Lung (tissue), 12 donors: ENCODE results near the gene JMJD6. TPM values are rescaled to one million over a fixed set of nuclear protein-coding genes. Genes with fewer than 3 reads are reported as not detected.
"Not testable (repeated sequence)": the region's sequence is repeated elsewhere in the genome, so short reads cannot be mapped to it uniquely, and the experiment has no call there.

Source experiments
- ATAC-seq: fragments of 200-7000 bp; cut with Tn5 transposase; one replicate; pipeline ENCODE4 v1.9.1; 2020; ENCODE audit warnings: moderate number of reproducible peaks; ENCODE audit not compliant: insufficient read depth, low FRiP score
- DNase-seq, 3 donors: peaks; one replicate each; pipeline ENCODE4 v3.0.0-alpha.2; 2013 to 2017
- H3K27ac ChIP-seq, 2 donors: one replicate each; pipeline ENCODE4 v1.5.1; 2013; ENCODE audit warnings: mild to moderate bottlenecking in 2 of 2, moderate library complexity in 2 of 2, control low read depth in 1 of 2, inconsistent platforms in 1 of 2, low read depth in 1 of 2, low read length in 1 of 2
- H3K27me3 ChIP-seq, 3 donors: one replicate each; pipeline ENCODE4 v1.5.1; 2013; ENCODE audit warnings: low read length in 2 of 3; ENCODE audit not compliant: control insufficient read depth in 3 of 3, insufficient read depth in 3 of 3
- H3K36me3 ChIP-seq, 4 donors: one replicate each; pipeline ENCODE4 v1.5.1; 2013; ENCODE audit warnings: low read length in 4 of 4, mild to moderate bottlenecking in 1 of 4, moderate library complexity in 1 of 4; ENCODE audit not compliant: control insufficient read depth in 4 of 4, insufficient read depth in 4 of 4
- H3K4me1 ChIP-seq, 5 donors: one replicate each; pipeline ENCODE4 v1.5.1; 2013; ENCODE audit warnings: low read length in 5 of 5, mild to moderate bottlenecking in 2 of 5, moderate library complexity in 1 of 5; ENCODE audit not compliant: control insufficient read depth in 5 of 5, insufficient read depth in 5 of 5
- H3K4me3 ChIP-seq: one replicate; pipeline ENCODE4 v1.5.1; 2013; ENCODE audit warnings: mild to moderate bottlenecking, control low read depth, moderate library complexity
- H3K9ac ChIP-seq, 2 donors: one replicate each; pipeline ENCODE4 v1.5.1; 2013; ENCODE audit warnings: low read length in 2 of 2, control low read depth in 1 of 2; ENCODE audit not compliant: insufficient read depth in 1 of 2
- H3K9me3 ChIP-seq, 4 donors: one replicate each; pipeline ENCODE4 v1.5.1; 2013; ENCODE audit warnings: low read length in 3 of 4, mild to moderate bottlenecking in 1 of 4, moderate library complexity in 1 of 4; ENCODE audit not compliant: control insufficient read depth in 4 of 4, insufficient read depth in 3 of 4
- CTCF ChIP-seq: IDR thresholded peaks from 2 replicates; pipeline ENCODE4 v1.5.1; 2012; ENCODE audit warnings: mild to moderate bottlenecking; ENCODE audit errors: control extremely low read depth, extremely low read depth
- WGBS, 2 donors: extraction: QIAGEN DNeasy Blood & Tissue Kit; methylation state at CpG; one replicate each; pipeline ENCODE4 v1.1.7; 2013; 5-methylcytosine and 5-hydroxymethylcytosine counted together
- polyA plus RNA-seq, 2 donors: library from polyadenylated mRNA; stranded (reverse); fragments of 200-250 nt; gene quantifications; one replicate each; pipeline ENCODE4 v1.2.1, GENCODE V29; 2013
- total RNA-seq, 2 donors: library from RNA; depleted of rRNA in 1 of 2; stranded (reverse); fragments of >200 nt in 1 of 2; gene quantifications; one replicate each; pipeline ENCODE4 v1.2.1, GENCODE V29; 2014 to 2021
- donor health status: control.
- donor health status: control.
- donor health status: Bipolar disorder and iron deficiency.
- donor health status: healthy.
- donor health status: DM: yes; HTN: yes; CAD: no.

Gene JMJD6
- total and polyA plus RNA-seq, 4 donors, result 23.8 to 52.9 (median 30.0) TPM

- Histone ChIP-seq H3K36me3 (peaks cover 0 to 5% (median 0%) of the 10 kb centered on the region in 4 donors), H3K9ac (peak overlapping the region in 1 of 2 donors; percentile 32), H3K4me3 (no peak overlapping the region), H3K27me3 (no peaks in the 10 kb centered on the region), H3K9me3 (peaks cover 0 to 2% (median 0%) of the 10 kb centered on the region in 4 donors), H3K4me1 (peaks cover 14 to 39% (median 28%) of the 10 kb centered on the region in 5 donors), H3K27ac (peak overlapping the region; percentile 87 to 92)
- TF ChIP-seq CTCF, result no peak
- 63 to 92% methylated on average over 11 of the region's 11 CpGs for WGBS, 2 donors
- no peak for ATAC-seq
- peak in 1 of 3 donors; percentile 44 for DNase-seq
Measured at GRCh38 chr17:76701471-76701967, 24.9 kb downstream of the JMJD6 start.

GRCh38 chr17:76700617-76701470 is 25.6 kb downstream of the JMJD6 start:
- no peak for TF ChIP-seq CTCF
- H3K27me3 ChIP-seq, result no peaks in the 10 kb centered on the region
- H3K4me3 ChIP-seq, result no peak overlapping the region
- H3K9me3 ChIP-seq, result no peaks in the 10 kb centered on the region
- H3K9ac ChIP-seq, result peak overlapping the region in 1 of 2 donors; percentile 35
- H3K4me1 ChIP-seq, result peaks cover 18 to 39% (median 28%) of the 10 kb centered on the region in 5 donors
- 46 to 62% methylated on average over 33 of the region's 33 CpGs for WGBS, 2 donors
- peaks cover 0 to 5% (median 0%) of the 10 kb centered on the region in 4 donors for H3K36me3 ChIP-seq
- peak overlapping the region; percentile 87 to 92 for H3K27ac ChIP-seq
- DNase-seq (peak; percentile 76 to 91 (median 84)), ATAC-seq (peak; percentile 17)

DNA sequence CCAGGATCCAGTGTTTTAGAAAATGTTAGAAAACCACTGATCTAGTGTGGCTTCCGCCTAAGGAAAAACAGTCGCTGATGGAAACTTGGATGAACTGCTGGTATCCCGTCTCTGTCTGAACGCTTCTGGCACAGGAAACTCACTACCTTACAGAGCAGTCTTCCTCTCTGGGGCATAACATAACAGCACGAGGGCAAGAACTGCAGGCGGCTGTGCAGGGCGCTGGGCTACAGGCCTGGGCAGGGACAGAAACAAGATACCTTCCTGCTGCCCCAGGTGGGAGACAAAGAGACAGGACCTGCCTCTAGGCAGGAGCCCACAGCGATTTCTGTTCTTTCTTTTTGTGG is 26.2 kb downstream of the JMJD6 start:
- H3K4me3 ChIP-seq, result no peak overlapping the region
- H3K27ac ChIP-seq, result peak overlapping the region; percentile 87 to 92
- 58 to 76% methylated on average over 8 of the region's 8 CpGs for WGBS, 2 donors
- H3K4me1 ChIP-seq, result peaks cover 18 to 41% (median 29%) of the 10 kb centered on the region in 5 donors
- peaks cover 0 to 5% (median 0%) of the 10 kb centered on the region in 4 donors for H3K36me3 ChIP-seq
- DNase-seq (no peak), ATAC-seq (no peak)
- no peak for TF ChIP-seq CTCF
- H3K27me3 ChIP-seq, result no peaks in the 10 kb centered on the region
- H3K9me3 ChIP-seq, result peaks cover 0 to 2% (median 0%) of the 10 kb centered on the region in 4 donors
- H3K9ac ChIP-seq, result peak overlapping the region in 1 of 2 donors; percentile 35

GRCh38 chr17:76698466-76698977 is 27.9 kb downstream of the JMJD6 start:
- 84 to 91% methylated on average over 7 of the region's 7 CpGs for WGBS, 2 donors
- not testable (repeated sequence) for ATAC-seq, H3K9ac ChIP-seq, H3K27me3 ChIP-seq, H3K9me3 ChIP-seq, DNase-seq, H3K4me3 ChIP-seq, H3K36me3 ChIP-seq
- Histone ChIP-seq H3K27ac (peak overlapping the region; percentile 0 to 92), H3K4me1 (peaks cover 18 to 46% (median 31%) of the 10 kb centered on the region in 5 donors)
